Midbrain (tissue), 1 donor: ENCODE results near the gene HRCT1.
"Not testable (repeated sequence)": the region's sequence is repeated elsewhere in the genome, so short reads cannot be mapped to it uniquely, and the experiment has no call there.

ENCODE experiments used
- DNase-seq: peaks from one replicate; lab custom pipeline; 2025; lab: John Stamatoyannopoulos, UW

Gene HRCT1

GRCh38 chr9:35896570-35896969 is 9.4 kb upstream of the HRCT1 start:
- no peak for DNase-seq

GRCh38 chr9:35897376-35898099 is 8.5 kb upstream of the HRCT1 start:
- not testable (repeated sequence) for DNase-seq

- DNase-seq = no peak
Observed at GRCh38 chr9:35898337-35898736, 7.7 kb upstream of the HRCT1 start.

- DNase-seq = no peak
Observed at GRCh38 chr9:35899021-35899420, 7.0 kb upstream of the HRCT1 start.

- DNase-seq = peak; percentile 33
Observed at GRCh38 chr9:35903049-35903448, 3.0 kb upstream of the HRCT1 start.

GRCh38 chr9:35904338-35904737 is 1.7 kb upstream of the HRCT1 start:
- DNase-seq = no peak

- DNase-seq = no peak
Observed at GRCh38 chr9:35905051-35905781, 786 bp upstream of the HRCT1 start.

- no peak for DNase-seq
Observed at GRCh38 chr9:35906923-35907699, 1.1 kb downstream of the HRCT1 start.

GRCh38 chr9:35907711-35908503 is 1.9 kb downstream of the HRCT1 start:
- DNase-seq = no peak

- DNase-seq = no peak
Observed at GRCh38 chr9:35908504-35909125, 2.6 kb downstream of the HRCT1 start.

GRCh38 chr9:35909274-35909673 is 3.3 kb downstream of the HRCT1 start, which contains the start of gene SPAAR:
TSS of gene SPAAR (plus strand) at chr9:35909490. CDS start at chr9:35910464, 974 bp downstream.
- no peak for DNase-seq

GRCh38 chr9:35909687-35910612 is 3.9 kb downstream of the HRCT1 start:
- DNase-seq = no peak

GRCh38 chr9:35910613-35911359 is 4.8 kb downstream of the HRCT1 start:
- DNase-seq = no peak

GRCh38 chr9:35911690-35912089 is 5.7 kb downstream of the HRCT1 start:
- DNase-seq = no peak

- DNase-seq = no peak
Observed at GRCh38 chr9:35912791-35913400, 6.9 kb downstream of the HRCT1 start.

GRCh38 chr9:35913429-35913828 is 7.4 kb downstream of the HRCT1 start:
- not testable (repeated sequence) for DNase-seq

- DNase-seq = no peak
Observed at GRCh38 chr9:35914301-35914807, 8.4 kb downstream of the HRCT1 start.

GRCh38 chr9:35915681-35916294 is 9.8 kb downstream of the HRCT1 start:
- DNase-seq = no peak
